Measurements from ENCODE around the gene IFIT1B. TPM values are rescaled to one million over a fixed set of nuclear protein-coding genes. Genes with fewer than 3 reads are reported as not detected.

IFIT1B gene
- total RNA-seq, 1 experiment from 2014 or later: not detected

GRCh38 chr10:89345367-89346000 is 32.4 kb upstream of the IFIT1B start:
- Histone ChIP-seq H3K4me1 (ENCODE audit: control insufficient read depth in 1 of 2, insufficient read depth in 2 of 2, low read length in 2 of 2) (no peaks in the 10 kb centered on the region), H3K27me3 (ENCODE audit: insufficient read depth, low read length) (no peaks in the 10 kb centered on the region), H3K4me2 (ENCODE audit: low read length) (no peak overlapping the region), H2AFZ (ENCODE audit: low read depth, low read length, poor library complexity, severe bottlenecking) (no peak overlapping the region), H3K9me3 (ENCODE audit: control insufficient read depth in 1 of 2, insufficient read depth in 1 of 2, low read depth in 1 of 2, low read length in 2 of 2) (no peaks in the 10 kb centered on the region), H3K36me3 (ENCODE audit: control insufficient read depth in 1 of 2, insufficient read depth in 2 of 2, low read length in 2 of 2) (no peaks in the 10 kb centered on the region), H3K9ac (ENCODE audit: low read length) (no peak overlapping the region), H3K27ac (ENCODE audit: low read depth, low read length) (no peak overlapping the region), H4K20me1 (ENCODE audit: insufficient read depth) (no peaks in the 10 kb centered on the region), H3K79me2 (ENCODE audit: insufficient read depth, low read length) (no peaks in the 10 kb centered on the region), H3K4me3 (replicated peaks in 1 of 2; ENCODE audit: low read depth in 1 of 2, low read length in 2 of 2) (no peak overlapping the region), H3K9me2 (ENCODE audit: insufficient read depth) (no peaks in the 10 kb centered on the region)
- BruUV-seq (replicated peaks): no TSS peak
- no peak for TF ChIP-seq ZBTB33 (IDR thresholded peaks at IDR 0.05; ENCODE audit: extremely low read depth, insufficient replicate concordance, low read length)
- TF ChIP-seq ZNF274 (IDR thresholded peaks at IDR 0.05; ENCODE audit: low read depth, low read length): no peak
- TF ChIP-seq EZH2phosphoT487 (IDR thresholded peaks at IDR 0.05; ENCODE audit: borderline replicate concordance): no peak
- no peak for TF ChIP-seq TCF7L2 (IDR thresholded peaks at IDR 0.05; ENCODE audit: borderline replicate concordance, extremely low read depth, insufficient read depth, insufficient read length)
- ChIA-PET POLR2A (no interaction called here), CTCF (interaction anchor here (1.2 kb wide), 1 partner anchor 24 kb away, joined by 3 read pairs; no protein-coding TSS in a partner anchor), RAD21 (ENCODE audit: low non-redundant PET in 1 of 2, low total read pairs in 2 of 2, uncharacterized antibody in 2 of 2, unreplicated experiment in 2 of 2) (no interaction called here)
- ATAC-seq: no peak
- DNase-seq (ENCODE audit: low read depth, low spot score): no peak
- intact Hi-C loops (cut with micrococcal nuclease): no loop called here

All from HCT116 (cell line).